CD14-positive monocyte (primary cell): ENCODE results near the gene TEX13D. TPM values are rescaled to one million over a fixed set of nuclear protein-coding genes. Genes with fewer than 3 reads are reported as not detected.

Source experiments
- DNase-seq, 3 donors: peaks; one replicate each; pipeline ENCODE4 v3.0.0-alpha.2; 2011 to 2022
- H2AFZ ChIP-seq: 2 replicates; pipeline ENCODE4 v1.6.0; 2012; ENCODE audit warnings: mild to moderate bottlenecking, low read depth, low read length, inconsistent platforms; ENCODE audit not compliant: insufficient read depth, poor library complexity, severe bottlenecking
- H3K27ac ChIP-seq, 2 donors: 1 replicate in 1 of 2; 2 replicates in 1 of 2; pipeline ENCODE4 v1.5.1; 2012 to 2013; ENCODE audit warnings: low read length in 2 of 2, control low read depth in 1 of 2, inconsistent platforms in 1 of 2, low read depth in 1 of 2, mild to moderate bottlenecking in 1 of 2
- H3K27me3 ChIP-seq, 2 donors: one replicate each; pipeline versions ENCODE4 v1.6.0 to v1.6.1; 2011 to 2013; ENCODE audit warnings: low read length in 2 of 2; ENCODE audit not compliant: control insufficient read depth in 2 of 2, insufficient read depth in 2 of 2
- H3K36me3 ChIP-seq, 2 donors: replicated peaks in 1 of 2; 1 replicate in 1 of 2; 2 replicates in 1 of 2; pipeline versions ENCODE4 v1.5.1 to v1.6.1; 2012 to 2013; ENCODE audit warnings: low read length in 2 of 2, control low read depth in 1 of 2, inconsistent platforms in 1 of 2, mild to moderate bottlenecking in 1 of 2; ENCODE audit not compliant: insufficient read depth in 2 of 2, control insufficient read depth in 1 of 2
- H3K4me1 ChIP-seq, 2 donors: 1 replicate in 1 of 2; 2 replicates in 1 of 2; pipeline versions ENCODE4 v1.5.1 to v1.6.1; 2012 to 2013; ENCODE audit warnings: low read length in 2 of 2, control low read depth in 1 of 2, inconsistent platforms in 1 of 2, mild to moderate bottlenecking in 1 of 2, moderate library complexity in 1 of 2; ENCODE audit not compliant: insufficient read depth in 2 of 2, control insufficient read depth in 1 of 2
- H3K4me2 ChIP-seq: replicated peaks from 2 replicates; pipeline ENCODE3; 2012; ENCODE audit warnings: low read length, moderate library complexity, mild to moderate bottlenecking; ENCODE audit not compliant: poor library complexity, severe bottlenecking; ENCODE audit errors: extremely low read depth
- H3K4me3 ChIP-seq, 3 experiments: fragments of 200-600 bp in 1 of 3; sonication (generic) in 1 of 3; replicated peaks in 1 of 3; 1 replicate in 2 of 3; 2 replicates in 1 of 3; pipeline ENCODE4 v1.5.1; 2011 to 2013; ENCODE audit warnings: low read length in 3 of 3, mild to moderate bottlenecking in 3 of 3, control low read depth in 2 of 3, low read depth in 2 of 3, inconsistent platforms in 1 of 3, moderate library complexity in 1 of 3
- H3K79me2 ChIP-seq: 2 replicates; pipeline ENCODE4 v1.6.0; 2012; ENCODE audit warnings: mild to moderate bottlenecking, control low read depth, inconsistent platforms, low read length, moderate library complexity; ENCODE audit not compliant: insufficient read depth
- H3K9ac ChIP-seq: 2 replicates; pipeline ENCODE4 v1.6.0; 2017; ENCODE audit warnings: low read length, mild to moderate bottlenecking; ENCODE audit not compliant: insufficient read depth, poor library complexity, severe bottlenecking
- H3K9me3 ChIP-seq, 2 donors: replicated peaks in 1 of 2; 1 replicate in 1 of 2; 2 replicates in 1 of 2; pipeline versions ENCODE4 v1.5.1 to v1.6.1; 2012 to 2013; ENCODE audit warnings: low read length in 2 of 2, control low read depth in 1 of 2; ENCODE audit not compliant: control insufficient read depth in 1 of 2, insufficient read depth in 1 of 2
- H4K20me1 ChIP-seq: 2 replicates; pipeline ENCODE4 v1.6.0; 2012; ENCODE audit warnings: mild to moderate bottlenecking, low read length, control low read depth, moderate library complexity; ENCODE audit not compliant: insufficient read depth
- H3K27ac Mint-ChIP-seq, 7 donors: one replicate each; pipeline ENCODE4 v1.8.0; 2020; ENCODE audit warnings: mild to moderate bottlenecking in 7 of 7, mixed read lengths in 7 of 7, moderate library complexity in 6 of 7, inconsistent platforms in 2 of 7
- H3K27me3 Mint-ChIP-seq, 3 donors: one replicate each; pipeline ENCODE4 v1.8.0; 2021 to 2022; ENCODE audit warnings: low read depth in 3 of 3, mild to moderate bottlenecking in 3 of 3, mixed read lengths in 3 of 3, moderate library complexity in 3 of 3, inconsistent platforms in 1 of 3
- H3K36me3 Mint-ChIP-seq, 2 donors: one replicate each; pipeline ENCODE4 v1.8.0; 2020; ENCODE audit warnings: mixed read lengths in 2 of 2, inconsistent platforms in 1 of 2, mild to moderate bottlenecking in 1 of 2
- H3K4me1 Mint-ChIP-seq: one replicate; pipeline ENCODE4 v1.8.0; 2020; ENCODE audit warnings: mild to moderate bottlenecking, mixed read lengths
- H3K4me3 Mint-ChIP-seq, 2 donors: one replicate each; pipeline ENCODE4 v1.8.0; 2020; ENCODE audit warnings: mild to moderate bottlenecking in 2 of 2, mixed read lengths in 2 of 2, moderate library complexity in 1 of 2
- H3K9me3 Mint-ChIP-seq, 7 donors: one replicate each; pipeline ENCODE4 v1.8.0; 2020 to 2022; ENCODE audit warnings: mixed read lengths in 7 of 7, mild to moderate bottlenecking in 6 of 7, moderate library complexity in 6 of 7, inconsistent platforms in 2 of 7
- CTCF ChIP-seq: fragments of 200-600 bp; IDR thresholded peaks from one replicate; pipeline ENCODE4 v1.8.0; 2022; ENCODE audit warnings: antibody characterized with exemption, mild to moderate bottlenecking
- WGBS: methylation state at CpG from one replicate; pipeline ENCODE4 v1.1.5; 2013; ENCODE audit warnings: missing lambda C conversion rate; ENCODE audit not compliant: insufficient coverage; 5-methylcytosine and 5-hydroxymethylcytosine counted together
- intact Hi-C, 2 donors: fragments of 100-400 bp; cut with micrococcal nuclease; formaldehyde crosslinking; loops; one replicate each; pipeline versions ENCODE4 v1.15.0 to v1.15.1; 2023
- polyA plus RNA-seq, 3 donors: library from polyadenylated mRNA; depleted of rRNA in 1 of 3; unstranded in 2 of 3; stranded (reverse) in 1 of 3; fragments of 300-500 nt in 2 of 3; fragments of >200 nt in 1 of 3; fragmentation: Illumina TruSeq in 2 of 3; gene quantifications; 1 replicate in 2 of 3; 2 replicates in 1 of 3; pipeline ENCODE4 v1.2.3, GENCODE V29; 2012 to 2021

Gene TEX13D
- polyA plus RNA-seq, 3 donors = not detected

- H3K36me3 Mint-ChIP-seq = no peaks in the 10 kb centered on the region
- no peak for TF ChIP-seq CTCF
- peaks cover 0 to 3% (median 0%) of the 10 kb centered on the region in 3 donors for H3K27me3 Mint-ChIP-seq
- H3K9me3 Mint-ChIP-seq = peaks cover 0 to 2% (median 0%) of the 10 kb centered on the region in 7 donors
- no peak overlapping the region for H3K4me3 ChIP-seq
- DNase-seq = no peak
- peak overlapping the region in 1 of 7 donors; percentile 78 for H3K27ac Mint-ChIP-seq
- H3K9ac ChIP-seq = no peak overlapping the region
- no peaks in the 10 kb centered on the region for H4K20me1 ChIP-seq
- H3K27ac ChIP-seq = no peak overlapping the region
- no peaks in the 10 kb centered on the region for H3K36me3 ChIP-seq
- H3K4me2 ChIP-seq = no peak overlapping the region
- no peaks in the 10 kb centered on the region for H3K4me1 ChIP-seq
- H3K4me1 Mint-ChIP-seq = peaks cover 5% of the 10 kb centered on the region
- intact Hi-C loops = no loop called here
- no peaks in the 10 kb centered on the region for H3K27me3 ChIP-seq
- no CpG with 5 or more reads among the region's 7 CpGs for WGBS
- H3K4me3 Mint-ChIP-seq = no peak overlapping the region
- H3K9me3 ChIP-seq = no peaks in the 10 kb centered on the region
- H3K79me2 ChIP-seq = no peaks in the 10 kb centered on the region
- H2AFZ ChIP-seq = no peak overlapping the region
Measured at GRCh38 chrX:124342174-124342867, 9.9 kb downstream of the TEX13D start.

DNA sequence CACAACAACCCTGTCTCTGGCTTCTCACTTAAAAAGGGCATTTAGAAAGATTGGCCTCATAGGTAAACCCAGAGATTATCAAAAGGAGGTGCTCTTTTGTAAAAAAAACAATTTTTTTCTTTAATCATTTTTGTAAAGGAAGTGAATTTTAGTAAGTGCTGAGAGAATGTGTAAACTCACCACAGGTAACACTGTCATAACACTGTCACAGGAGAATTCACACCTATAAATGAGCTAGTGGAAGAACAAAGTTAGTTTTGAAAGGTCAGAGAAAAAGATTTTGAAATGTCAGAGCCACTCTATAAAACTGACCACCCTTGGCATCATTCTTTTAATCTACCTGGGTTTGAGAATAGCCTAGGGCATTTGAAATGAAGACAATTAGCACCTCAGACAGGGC is 10.6 kb downstream of the TEX13D start:
- intact Hi-C loops = no loop called here
- DNase-seq = no peak

More for the DNA sequence above, 10.6 kb downstream of the TEX13D start:
- H3K9ac ChIP-seq = no peak overlapping the region
- no peaks in the 10 kb centered on the region for H3K36me3 Mint-ChIP-seq
- H3K36me3 ChIP-seq = no peaks in the 10 kb centered on the region
- H3K9me3 ChIP-seq = no peaks in the 10 kb centered on the region
- H3K4me3 Mint-ChIP-seq = no peak overlapping the region
- peaks cover 5% of the 10 kb centered on the region for H3K4me1 Mint-ChIP-seq
- TF ChIP-seq CTCF = no peak
- no peaks in the 10 kb centered on the region for H3K27me3 ChIP-seq
- H3K27ac Mint-ChIP-seq = no peak overlapping the region
- H3K9me3 Mint-ChIP-seq = peaks cover 0 to 2% (median 0%) of the 10 kb centered on the region in 7 donors
- H3K79me2 ChIP-seq = no peaks in the 10 kb centered on the region
- no peak overlapping the region for H3K27ac ChIP-seq
- H2AFZ ChIP-seq = no peak overlapping the region
- no peaks in the 10 kb centered on the region for H4K20me1 ChIP-seq
- no peak overlapping the region for H3K4me3 ChIP-seq
- peaks cover 0 to 3% (median 0%) of the 10 kb centered on the region in 3 donors for H3K27me3 Mint-ChIP-seq
- H3K4me1 ChIP-seq = no peaks in the 10 kb centered on the region
- no peak overlapping the region for H3K4me2 ChIP-seq
